GM06990 (cell line): ENCODE measurements around the gene PPARGC1A.

Experiments
- DNase-seq: peaks from one replicate; pipeline ENCODE4 v3.0.0-alpha.2; 2011; ENCODE audit not compliant: insufficient read length; ENCODE audit errors: extremely low read depth
- H3K27me3 ChIP-seq: replicated peaks from 2 replicates; pipeline ENCODE4 v1.6.0; 2011; ENCODE audit warnings: low read length; ENCODE audit not compliant: control insufficient read depth, insufficient read depth
- H3K36me3 ChIP-seq: 2 replicates; pipeline ENCODE4 v1.5.1; 2011; ENCODE audit warnings: low read length; ENCODE audit not compliant: control insufficient read depth, insufficient read depth
- H3K4me3 ChIP-seq: replicated peaks from 2 replicates; pipeline ENCODE4 v1.5.1; 2011; ENCODE audit warnings: low read depth, mild to moderate bottlenecking, control low read depth, low read length
- CTCF ChIP-seq: IDR thresholded peaks from 2 replicates; pipeline ENCODE4 v1.5.1; 2011; ENCODE audit warnings: low read length, control low read depth, mild to moderate bottlenecking, inconsistent platforms; ENCODE audit not compliant: insufficient read depth, poor library complexity, severe bottlenecking

The PPARGC1A gene

GRCh38 chr4:23889814-23890341, at the start of gene PPARGC1A:
Gene PPARGC1A, minus strand, starts transcription at chr4:23890047. Its CDS starts 90 bp downstream, at chr4:23889957.
- no peak within 1 kb of the TSS for H3K4me3 ChIP-seq
- no peak for DNase-seq
- TF ChIP-seq CTCF: no peak
- H3K36me3 ChIP-seq: no peaks in the 10 kb centered on the region
- no peaks in the 10 kb centered on the region for H3K27me3 ChIP-seq

- Histone ChIP-seq H3K27me3 (no peaks in the 10 kb centered on the region), H3K36me3 (no peaks in the 10 kb centered on the region), H3K4me3 (no peak overlapping the region)
- no peak for DNase-seq
- no peak for TF ChIP-seq CTCF
Measured at GRCh38 chr4:23938796-23939195, 48.9 kb upstream of the PPARGC1A start.

- Histone ChIP-seq H3K27me3 (no peaks in the 10 kb centered on the region), H3K4me3 (no peak overlapping the region), H3K36me3 (no peaks in the 10 kb centered on the region)
- no peak for TF ChIP-seq CTCF
- no peak for DNase-seq
Measured at GRCh38 chr4:23937173-23937572, 47.3 kb upstream of the PPARGC1A start.

GRCh38 chr4:23934915-23935314, 45.1 kb upstream of the PPARGC1A start:
- TF ChIP-seq CTCF: no peak
- no peaks in the 10 kb centered on the region for H3K36me3 ChIP-seq
- DNase-seq: no peak
- H3K4me3 ChIP-seq: no peak overlapping the region
- no peaks in the 10 kb centered on the region for H3K27me3 ChIP-seq

- no peak for DNase-seq
- H3K4me3 ChIP-seq: no peak overlapping the region
- no peaks in the 10 kb centered on the region for H3K27me3 ChIP-seq
- no peak for TF ChIP-seq CTCF
- no peaks in the 10 kb centered on the region for H3K36me3 ChIP-seq
Measured at GRCh38 chr4:23934223-23934622, 44.4 kb upstream of the PPARGC1A start.

- Histone ChIP-seq H3K4me3 (no peak overlapping the region), H3K27me3 (no peaks in the 10 kb centered on the region), H3K36me3 (no peaks in the 10 kb centered on the region)
- no peak for DNase-seq
- TF ChIP-seq CTCF: no peak
Measured at GRCh38 chr4:23932901-23933308, 43.1 kb upstream of the PPARGC1A start.
